HK-2 (cell line): ENCODE data around the gene RPRD1A.
A peak's percentile ranks its signal among the peaks of the same experiment; 100 is the strongest.
"Not testable (repeated sequence)": the region's sequence is repeated elsewhere in the genome, so short reads cannot be mapped to it uniquely, and the experiment has no call there.

Experiments used
- DNase-seq: peaks from one replicate; pipeline ENCODE4 v3.0.0-alpha.2; 2018; ENCODE audit not compliant: unreplicated experiment

RPRD1A gene

GRCh38 chr18:36067055-36067957, at the start of gene RPRD1A:
Gene RPRD1A, minus strand, starts transcription at chr18:36067559. Its CDS starts 155 bp downstream, at chr18:36067404.
- DNase-seq: peak; percentile 92

GRCh38 chr18:36116771-36117170, 49.4 kb upstream of the RPRD1A start:
- DNase-seq: not testable (repeated sequence)

GRCh38 chr18:36114738-36115137, 47.4 kb upstream of the RPRD1A start:
- DNase-seq: no peak

GRCh38 chr18:36114251-36114650, 46.9 kb upstream of the RPRD1A start:
- DNase-seq: no peak

- no peak for DNase-seq
Measured at GRCh38 chr18:36112302-36112701, 44.9 kb upstream of the RPRD1A start.

GRCh38 chr18:36109737-36110136, 42.4 kb upstream of the RPRD1A start:
- DNase-seq: no peak

GRCh38 chr18:36108601-36109000, 41.2 kb upstream of the RPRD1A start:
- no peak for DNase-seq

- DNase-seq: no peak
Measured at GRCh38 chr18:36108196-36108595, 40.8 kb upstream of the RPRD1A start.

GRCh38 chr18:36107477-36107876, 40.1 kb upstream of the RPRD1A start:
- no peak for DNase-seq

GRCh38 chr18:36104749-36105148, 37.4 kb upstream of the RPRD1A start:
- no peak for DNase-seq

GRCh38 chr18:36101943-36102342, 34.6 kb upstream of the RPRD1A start:
- DNase-seq: no peak

- DNase-seq: no peak
Measured at GRCh38 chr18:36099311-36099710, 32.0 kb upstream of the RPRD1A start.

GRCh38 chr18:36096955-36097354, 29.6 kb upstream of the RPRD1A start:
- DNase-seq: no peak

GRCh38 chr18:36095936-36096519, 28.7 kb upstream of the RPRD1A start:
- DNase-seq: no peak

GRCh38 chr18:36094431-36094830, 27.1 kb upstream of the RPRD1A start:
- no peak for DNase-seq

- not testable (repeated sequence) for DNase-seq
Measured at GRCh38 chr18:36092116-36092515, 24.8 kb upstream of the RPRD1A start.

GRCh38 chr18:36089001-36089400, 21.6 kb upstream of the RPRD1A start:
- no peak for DNase-seq

- DNase-seq: no peak
Measured at GRCh38 chr18:36088256-36088655, 20.9 kb upstream of the RPRD1A start.

GRCh38 chr18:36086186-36086585, 18.8 kb upstream of the RPRD1A start:
- DNase-seq: no peak

GRCh38 chr18:36085195-36085594, 17.8 kb upstream of the RPRD1A start:
- DNase-seq: no peak

- no peak for DNase-seq
Measured at GRCh38 chr18:36083729-36084128, 16.4 kb upstream of the RPRD1A start.

GRCh38 chr18:36081118-36081517, 13.8 kb upstream of the RPRD1A start:
- DNase-seq: not testable (repeated sequence)
